GM19452 (cell line): ENCODE measurements around the gene KIFC3.
A peak's percentile ranks its signal among the peaks of the same experiment; 100 is the strongest.
"Not testable (repeated sequence)": the region's sequence is repeated elsewhere in the genome, so short reads cannot be mapped to it uniquely, and the experiment has no call there.

Experiments
- ATAC-seq: cut with Tn5 transposase; IDR thresholded peaks from one replicate; pipeline ENCODE4 v1.9.1; 2021; ENCODE audit not compliant: unreplicated experiment

KIFC3 gene

GRCh38 chr16:57826052-57826451, 23.8 kb upstream of the KIFC3 start:
- ATAC-seq, result no peak

- ATAC-seq, result no peak
Observed at GRCh38 chr16:57825298-57826044, 23.2 kb upstream of the KIFC3 start.

- no peak for ATAC-seq
Observed at GRCh38 chr16:57824888-57825287, 22.6 kb upstream of the KIFC3 start.

GRCh38 chr16:57823836-57824235, 21.5 kb upstream of the KIFC3 start:
- ATAC-seq, result no peak

- ATAC-seq, result no peak
Observed at GRCh38 chr16:57822856-57823255, 20.6 kb upstream of the KIFC3 start.

GRCh38 chr16:57822018-57822553, 19.8 kb upstream of the KIFC3 start:
- no peak for ATAC-seq

GRCh38 chr16:57821149-57821971, 19.1 kb upstream of the KIFC3 start:
- no peak for ATAC-seq

- ATAC-seq, result no peak
Observed at GRCh38 chr16:57818377-57819064, 16.2 kb upstream of the KIFC3 start.

GRCh38 chr16:57817680-57818079, 15.4 kb upstream of the KIFC3 start:
- ATAC-seq, result no peak

GRCh38 chr16:57815987-57816745, 13.9 kb upstream of the KIFC3 start:
- no peak for ATAC-seq

GRCh38 chr16:57814896-57815295, 12.6 kb upstream of the KIFC3 start:
- no peak for ATAC-seq

GRCh38 chr16:57813466-57813865, 11.2 kb upstream of the KIFC3 start:
- ATAC-seq, result no peak

GRCh38 chr16:57811340-57811739, 9.0 kb upstream of the KIFC3 start:
- ATAC-seq, result not testable (repeated sequence)

- peak; percentile 99 for ATAC-seq
Observed at GRCh38 chr16:57810197-57811031, 8.1 kb upstream of the KIFC3 start.

- no peak for ATAC-seq
Observed at GRCh38 chr16:57809276-57810196, 7.2 kb upstream of the KIFC3 start.

- ATAC-seq, result no peak
Observed at GRCh38 chr16:57808589-57809228, 6.4 kb upstream of the KIFC3 start.

GRCh38 chr16:57807968-57808528, 5.8 kb upstream of the KIFC3 start:
- ATAC-seq, result no peak
